Kidney (tissue), 14 donors: ENCODE data around the gene CFHR5. TPM values are rescaled to one million over a fixed set of nuclear protein-coding genes. Genes with fewer than 3 reads are reported as not detected.
A peak's percentile ranks its signal among the peaks of the same experiment; 100 is the strongest.
"Not testable (repeated sequence)": the region's sequence is repeated elsewhere in the genome, so short reads cannot be mapped to it uniquely, and the experiment has no call there.

Source experiments
- DNase-seq, 5 donors: peaks; one replicate each; pipeline ENCODE4 v3.0.0-alpha.2; 2013 to 2020
- FAIRE-seq: peaks from 2 replicates; lab custom pipeline; 2012; peaks lifted over from hg19 to GRCh38; lab: Jason Lieb, UNC
- H3K27ac ChIP-seq, 2 donors: one replicate each; pipeline ENCODE4 v1.7.0; 2013; ENCODE audit warnings: low read depth in 2 of 2, low read length in 2 of 2, inconsistent platforms in 1 of 2
- H3K27me3 ChIP-seq: one replicate; pipeline ENCODE4 v1.7.1; 2013; ENCODE audit warnings: low read length, inconsistent platforms; ENCODE audit not compliant: control insufficient read depth, insufficient read depth
- H3K36me3 ChIP-seq, 3 donors: one replicate each; pipeline versions ENCODE4 v1.7.0 to v1.7.1; 2013; ENCODE audit warnings: low read length in 3 of 3, control low read depth in 1 of 3, inconsistent platforms in 1 of 3; ENCODE audit not compliant: insufficient read depth in 3 of 3, control insufficient read depth in 2 of 3
- H3K4me1 ChIP-seq, 3 donors: one replicate each; pipeline versions ENCODE4 v1.7.0 to v1.7.1; 2013; ENCODE audit warnings: low read length in 3 of 3, inconsistent platforms in 1 of 3, low read depth in 1 of 3; ENCODE audit not compliant: control insufficient read depth in 2 of 3, insufficient read depth in 2 of 3
- H3K4me3 ChIP-seq, 3 donors: one replicate each; pipeline versions ENCODE4 v1.7.0 to v1.8.1; 2013; ENCODE audit warnings: low read length in 3 of 3, control low read depth in 1 of 3, inconsistent platforms in 1 of 3
- H3K9ac ChIP-seq, 3 donors: one replicate each; pipeline versions ENCODE4 v1.7.0 to v1.7.1; 2013; ENCODE audit warnings: low read length in 3 of 3, control low read depth in 1 of 3, inconsistent platforms in 1 of 3
- H3K9me3 ChIP-seq, 3 donors: one replicate each; pipeline versions ENCODE4 v1.7.0 to v1.7.1; 2013; ENCODE audit warnings: low read length in 3 of 3, control low read depth in 1 of 3, inconsistent platforms in 1 of 3; ENCODE audit not compliant: control insufficient read depth in 2 of 3, insufficient read depth in 1 of 3
- CTCF ChIP-seq: IDR thresholded peaks from 3 replicates; pipeline ENCODE4 v1.5.1; 2012; ENCODE audit warnings: mild to moderate bottlenecking, moderate library complexity, borderline replicate concordance; ENCODE audit not compliant: insufficient read depth; ENCODE audit errors: extremely low read depth
- intact Hi-C: fragments of 100-400 bp; cut with DNase I; formaldehyde crosslinking; loops from one replicate; pipeline ENCODE4 v1.11.1; 2022
- polyA plus RNA-seq: library from polyadenylated mRNA; stranded (reverse); fragments of 350-450 nt; fragmentation: Illumina TruSeq; extraction: RNeasy Lipid Tissue Mini Kit (QIAGEN cat#74804); gene quantifications from one replicate; pipeline ENCODE4 v1.2.3, GENCODE V29; 2014; ENCODE audit warnings: low read depth, low replicate concordance; ENCODE audit not compliant: insufficient read depth
- total RNA-seq: library from RNA; stranded (reverse); fragmentation: NEBNext Ultra II Directional; extraction: Animal tissue kit (Norgen Biotek cat#: 25700); gene quantifications from one replicate; pipeline ENCODE4 v1.2.1, GENCODE V29; 2021
- donor health status: control.
- donor health status: control.
- donor health status: control.
- donor health status: control.
- donor health status: control.
- donor health status: DM: yes; HTN: yes; CAD: no.
- donor health status: Normal renal cell carcinoma (clear cell type).

The CFHR5 gene
- total and polyA plus RNA-seq, 2 donors from 2014 or later: not detected

- FAIRE-seq, H3K27me3 ChIP-seq, intact Hi-C loops, H3K36me3 ChIP-seq, H3K27ac ChIP-seq, H3K9ac ChIP-seq, H3K4me3 ChIP-seq, H3K4me1 ChIP-seq, H3K9me3 ChIP-seq: not testable (repeated sequence)
- peak in 4 of 5 donors; percentile 62 to 76 (median 68) for DNase-seq
These were observed 14.7 kb downstream of the CFHR5 start for GRCh38 chr1:196991919-196992651.

- Histone ChIP-seq H3K36me3 (no peaks in the 10 kb centered on the region), H3K9ac (no peak overlapping the region), H3K27me3 (no peaks in the 10 kb centered on the region), H3K4me1 (no peaks in the 10 kb centered on the region), H3K4me3 (no peak overlapping the region), H3K27ac (no peak overlapping the region), H3K9me3 (no peaks in the 10 kb centered on the region)
- no peak for DNase-seq
- intact Hi-C loops: no loop called here
- TF ChIP-seq CTCF: no peak
- FAIRE-seq: no peak
These were observed 16.6 kb downstream of the CFHR5 start for GRCh38 chr1:196993916-196994315.

GRCh38 chr1:196997423-196997822 lies 20.1 kb downstream of the CFHR5 start:
- no peak for DNase-seq
- Histone ChIP-seq H3K9me3 (no peaks in the 10 kb centered on the region), H3K9ac (no peak overlapping the region), H3K27ac (no peak overlapping the region), H3K4me1 (no peaks in the 10 kb centered on the region), H3K36me3 (no peaks in the 10 kb centered on the region), H3K4me3 (no peak overlapping the region), H3K27me3 (no peaks in the 10 kb centered on the region)
- TF ChIP-seq CTCF: no peak
- no peak for FAIRE-seq
- intact Hi-C loops: no loop called here

GRCh38 chr1:197001828-197002227 lies 24.5 kb downstream of the CFHR5 start:
- no peak overlapping the region for H3K9ac ChIP-seq
- no peak for TF ChIP-seq CTCF
- intact Hi-C loops: no loop called here
- FAIRE-seq: no peak
- H3K27ac ChIP-seq: no peak overlapping the region
- H3K4me3 ChIP-seq: no peak overlapping the region
- H3K36me3 ChIP-seq: no peaks in the 10 kb centered on the region
- no peaks in the 10 kb centered on the region for H3K4me1 ChIP-seq
- no peaks in the 10 kb centered on the region for H3K9me3 ChIP-seq
- no peaks in the 10 kb centered on the region for H3K27me3 ChIP-seq
- DNase-seq: no peak
